Panc1 (cell line): ENCODE data around the gene CCDC196.

Experiments
- POLR2AphosphoS5 ChIP-seq: IDR thresholded peaks from 2 replicates; pipeline ENCODE4 v1.6.1; 2012; ENCODE audit warnings: mild to moderate bottlenecking, low read depth, low read length, moderate library complexity
- SIN3A ChIP-seq: IDR thresholded peaks from 2 replicates; pipeline ENCODE4 v1.6.1; 2012; ENCODE audit warnings: low read depth, mild to moderate bottlenecking, low read length, moderate library complexity, borderline replicate concordance; ENCODE audit not compliant: insufficient read depth
- TCF7L2 ChIP-seq: IDR thresholded peaks from 2 replicates; pipeline ENCODE4 v1.6.1; 2011; ENCODE audit warnings: mild to moderate bottlenecking, low read depth, low read length, inconsistent platforms
- TF ChIP-seq, protein P1 (sequence below): fragments of 450-650 bp; IDR thresholded peaks from 2 replicates; pipeline ENCODE4 v1.5.1; 2017; ENCODE audit warnings: mild to moderate bottlenecking
- TF ChIP-seq, protein P2 (sequence below), 2 experiments: IDR thresholded peaks; 2 replicates each; pipeline ENCODE4 v1.6.1; 2011 to 2012; ENCODE audit warnings: low read depth in 2 of 2, control low read depth in 1 of 2, low read length in 1 of 2, mild to moderate bottlenecking in 1 of 2, moderate library complexity in 1 of 2; ENCODE audit not compliant: insufficient read depth in 1 of 2

DNA sequence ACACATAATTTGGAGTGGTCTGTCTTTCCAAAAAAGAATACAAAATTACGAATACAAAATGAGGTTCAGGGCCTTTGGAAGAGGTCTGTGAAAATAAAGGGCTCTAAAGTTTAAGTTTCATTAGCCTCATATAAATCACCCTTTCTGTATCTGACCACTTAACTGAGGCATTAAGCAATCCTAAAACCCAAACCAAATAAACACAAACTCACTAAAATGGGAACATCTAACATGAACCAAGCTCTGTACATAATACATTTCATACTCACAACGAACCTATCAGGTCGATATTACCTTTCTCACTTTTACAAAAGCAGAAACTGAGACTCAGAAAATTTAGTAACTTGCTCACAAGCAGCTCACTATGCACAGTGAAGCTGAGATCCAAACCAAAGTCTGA, 1.1 kb upstream of the CCDC196 start:
- TF ChIP-seq, protein P1, sequence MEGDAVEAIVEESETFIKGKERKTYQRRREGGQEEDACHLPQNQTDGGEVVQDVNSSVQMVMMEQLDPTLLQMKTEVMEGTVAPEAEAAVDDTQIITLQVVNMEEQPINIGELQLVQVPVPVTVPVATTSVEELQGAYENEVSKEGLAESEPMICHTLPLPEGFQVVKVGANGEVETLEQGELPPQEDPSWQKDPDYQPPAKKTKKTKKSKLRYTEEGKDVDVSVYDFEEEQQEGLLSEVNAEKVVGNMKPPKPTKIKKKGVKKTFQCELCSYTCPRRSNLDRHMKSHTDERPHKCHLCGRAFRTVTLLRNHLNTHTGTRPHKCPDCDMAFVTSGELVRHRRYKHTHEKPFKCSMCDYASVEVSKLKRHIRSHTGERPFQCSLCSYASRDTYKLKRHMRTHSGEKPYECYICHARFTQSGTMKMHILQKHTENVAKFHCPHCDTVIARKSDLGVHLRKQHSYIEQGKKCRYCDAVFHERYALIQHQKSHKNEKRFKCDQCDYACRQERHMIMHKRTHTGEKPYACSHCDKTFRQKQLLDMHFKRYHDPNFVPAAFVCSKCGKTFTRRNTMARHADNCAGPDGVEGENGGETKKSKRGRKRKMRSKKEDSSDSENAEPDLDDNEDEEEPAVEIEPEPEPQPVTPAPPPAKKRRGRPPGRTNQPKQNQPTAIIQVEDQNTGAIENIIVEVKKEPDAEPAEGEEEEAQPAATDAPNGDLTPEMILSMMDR: no peak
- TF ChIP-seq POLR2AphosphoS5 (no peak), SIN3A (no peak), TCF7L2 (no peak)
- TF ChIP-seq, protein P2, sequence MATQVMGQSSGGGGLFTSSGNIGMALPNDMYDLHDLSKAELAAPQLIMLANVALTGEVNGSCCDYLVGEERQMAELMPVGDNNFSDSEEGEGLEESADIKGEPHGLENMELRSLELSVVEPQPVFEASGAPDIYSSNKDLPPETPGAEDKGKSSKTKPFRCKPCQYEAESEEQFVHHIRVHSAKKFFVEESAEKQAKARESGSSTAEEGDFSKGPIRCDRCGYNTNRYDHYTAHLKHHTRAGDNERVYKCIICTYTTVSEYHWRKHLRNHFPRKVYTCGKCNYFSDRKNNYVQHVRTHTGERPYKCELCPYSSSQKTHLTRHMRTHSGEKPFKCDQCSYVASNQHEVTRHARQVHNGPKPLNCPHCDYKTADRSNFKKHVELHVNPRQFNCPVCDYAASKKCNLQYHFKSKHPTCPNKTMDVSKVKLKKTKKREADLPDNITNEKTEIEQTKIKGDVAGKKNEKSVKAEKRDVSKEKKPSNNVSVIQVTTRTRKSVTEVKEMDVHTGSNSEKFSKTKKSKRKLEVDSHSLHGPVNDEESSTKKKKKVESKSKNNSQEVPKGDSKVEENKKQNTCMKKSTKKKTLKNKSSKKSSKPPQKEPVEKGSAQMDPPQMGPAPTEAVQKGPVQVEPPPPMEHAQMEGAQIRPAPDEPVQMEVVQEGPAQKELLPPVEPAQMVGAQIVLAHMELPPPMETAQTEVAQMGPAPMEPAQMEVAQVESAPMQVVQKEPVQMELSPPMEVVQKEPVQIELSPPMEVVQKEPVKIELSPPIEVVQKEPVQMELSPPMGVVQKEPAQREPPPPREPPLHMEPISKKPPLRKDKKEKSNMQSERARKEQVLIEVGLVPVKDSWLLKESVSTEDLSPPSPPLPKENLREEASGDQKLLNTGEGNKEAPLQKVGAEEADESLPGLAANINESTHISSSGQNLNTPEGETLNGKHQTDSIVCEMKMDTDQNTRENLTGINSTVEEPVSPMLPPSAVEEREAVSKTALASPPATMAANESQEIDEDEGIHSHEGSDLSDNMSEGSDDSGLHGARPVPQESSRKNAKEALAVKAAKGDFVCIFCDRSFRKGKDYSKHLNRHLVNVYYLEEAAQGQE (IDR thresholded peaks at IDR 0.05; ENCODE audit: insufficient read depth in 1 of 2, low read depth in 2 of 2, low read length in 1 of 2): no peak
